Measurements from ENCODE around the gene ZNRF2. TPM values are rescaled to one million over a fixed set of nuclear protein-coding genes. Genes with fewer than 3 reads are reported as not detected.

Gene ZNRF2
- total and polyA plus RNA-seq, 2 of the 13 experiments (the other 11 are each of a cell fraction or from before 2014, with no cell fraction given), result 3.5 to 7.7 TPM

DNA sequence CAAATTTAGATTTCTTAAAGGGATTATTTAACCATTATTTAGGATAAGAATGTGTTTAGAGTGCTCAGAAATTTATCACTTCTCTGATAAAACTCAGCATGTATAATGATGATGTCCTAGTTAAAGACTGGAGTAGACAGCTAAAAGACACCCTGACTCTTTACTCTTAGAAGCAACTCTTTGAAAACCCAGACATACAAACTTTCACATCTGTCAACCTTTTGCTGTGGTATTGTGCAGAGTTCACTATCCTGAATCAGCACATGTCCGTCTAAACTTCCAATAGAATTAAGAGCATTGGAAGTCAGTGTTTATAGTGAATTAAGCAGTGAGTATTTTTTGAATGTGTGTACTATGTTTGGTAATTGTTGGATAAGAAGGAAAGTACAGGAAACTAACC is 24.9 kb downstream of the ZNRF2 start:
- no peaks in the 10 kb centered on the region for H3K27me3 ChIP-seq (ENCODE audit: control insufficient read depth in 1 of 2, insufficient read depth in 2 of 2, low read length in 2 of 2)
- H3K36me3 ChIP-seq (replicated peaks in 1 of 2; ENCODE audit: control insufficient read depth in 1 of 2, insufficient read depth in 2 of 2, low read length in 2 of 2), result no peaks in the 10 kb centered on the region
- no peak overlapping the region for H3K4me2 ChIP-seq (ENCODE audit: low read depth, low read length)
- no peaks in the 10 kb centered on the region for H4K20me1 ChIP-seq (ENCODE audit: insufficient read depth, low read length)
- CTCF ChIA-PET (ENCODE audit: low intra/inter-chr PET ratio, low total read pairs), result no interaction called here
- intact Hi-C loops (cut with micrococcal nuclease; ENCODE audit: unreplicated experiment) (no loop called here), in situ Hi-C loops (cut with HindIII; ENCODE audit: extremely low pct_ligation_motif_present, low pct_unique_long_range_greater_than_20kb) (no loop called here)
- H3K4me3 ChIP-seq (replicated peaks in 1 of 3; ENCODE audit: insufficient read depth in 1 of 3, low read depth in 2 of 3, low read length in 3 of 3), result no peak overlapping the region
- H3K79me2 ChIP-seq (ENCODE audit: insufficient read depth, low read length), result peaks cover 83% of the 10 kb centered on the region
- no TSS peak for BruUV-seq (replicated peaks)
- ATAC-seq, result no peak
- no peak overlapping the region for H3K27ac ChIP-seq (ENCODE audit: extremely low read length, insufficient read depth, low read length)
- peaks cover 38% of the 10 kb centered on the region for H3K4me1 ChIP-seq (ENCODE audit: insufficient read depth, low read length)
- POLR2A ChIA-PET, result no interaction called here
- DNase-seq (ENCODE audit: low spot score), result no peak
- 75% methylated on average over 1 of the region's 1 CpG for WGBS (ENCODE audit: low lambda C conversion rate)
- H2AFZ ChIP-seq (ENCODE audit: low read length), result no peak overlapping the region
- no peaks in the 10 kb centered on the region for H3K9me3 ChIP-seq (ENCODE audit: low read length)
- no peak overlapping the region for H3K9ac ChIP-seq (ENCODE audit: insufficient read depth, low read depth, low read length)
- no peak for FAIRE-seq
- TF ChIP-seq ZZZ3 (CRISPR knock-in tag; IDR thresholded peaks at IDR 0.05; ENCODE audit: borderline replicate concordance) (no peak), SMAD9 (CRISPR knock-in tag; IDR thresholded peaks at IDR 0.05) (no peak), IRF2 (CRISPR knock-in tag; IDR thresholded peaks at IDR 0.05) (no peak), KMT2B (CRISPR knock-in tag; IDR thresholded peaks at IDR 0.05) (no peak)
- TF ChIP-seq, protein P1, sequence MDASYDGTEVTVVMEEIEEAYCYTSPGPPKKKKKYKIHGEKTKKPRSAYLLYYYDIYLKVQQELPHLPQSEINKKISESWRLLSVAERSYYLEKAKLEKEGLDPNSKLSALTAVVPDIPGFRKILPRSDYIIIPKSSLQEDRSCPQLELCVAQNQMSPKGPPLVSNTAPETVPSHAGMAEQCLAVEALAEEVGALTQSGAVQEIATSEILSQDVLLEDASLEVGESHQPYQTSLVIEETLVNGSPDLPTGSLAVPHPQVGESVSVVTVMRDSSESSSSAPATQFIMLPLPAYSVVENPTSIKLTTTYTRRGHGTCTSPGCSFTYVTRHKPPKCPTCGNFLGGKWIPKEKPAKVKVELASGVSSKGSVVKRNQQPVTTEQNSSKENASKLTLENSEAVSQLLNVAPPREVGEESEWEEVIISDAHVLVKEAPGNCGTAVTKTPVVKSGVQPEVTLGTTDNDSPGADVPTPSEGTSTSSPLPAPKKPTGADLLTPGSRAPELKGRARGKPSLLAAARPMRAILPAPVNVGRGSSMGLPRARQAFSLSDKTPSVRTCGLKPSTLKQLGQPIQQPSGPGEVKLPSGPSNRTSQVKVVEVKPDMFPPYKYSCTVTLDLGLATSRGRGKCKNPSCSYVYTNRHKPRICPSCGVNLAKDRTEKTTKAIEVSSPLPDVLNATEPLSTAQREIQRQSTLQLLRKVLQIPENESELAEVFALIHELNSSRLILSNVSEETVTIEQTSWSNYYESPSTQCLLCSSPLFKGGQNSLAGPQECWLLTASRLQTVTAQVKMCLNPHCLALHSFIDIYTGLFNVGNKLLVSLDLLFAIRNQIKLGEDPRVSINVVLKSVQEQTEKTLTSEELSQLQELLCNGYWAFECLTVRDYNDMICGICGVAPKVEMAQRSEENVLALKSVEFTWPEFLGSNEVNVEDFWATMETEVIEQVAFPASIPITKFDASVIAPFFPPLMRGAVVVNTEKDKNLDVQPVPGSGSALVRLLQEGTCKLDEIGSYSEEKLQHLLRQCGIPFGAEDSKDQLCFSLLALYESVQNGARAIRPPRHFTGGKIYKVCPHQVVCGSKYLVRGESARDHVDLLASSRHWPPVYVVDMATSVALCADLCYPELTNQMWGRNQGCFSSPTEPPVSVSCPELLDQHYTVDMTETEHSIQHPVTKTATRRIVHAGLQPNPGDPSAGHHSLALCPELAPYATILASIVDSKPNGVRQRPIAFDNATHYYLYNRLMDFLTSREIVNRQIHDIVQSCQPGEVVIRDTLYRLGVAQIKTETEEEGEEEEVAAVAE (CRISPR knock-in tag; IDR thresholded peaks at IDR 0.05; ENCODE audit: borderline replicate concordance), result no peak

Data from HepG2 (cell line).